Measurements from ENCODE around the gene SNTN.
"Not testable (repeated sequence)": the region's sequence is repeated elsewhere in the genome, so short reads cannot be mapped to it uniquely, and the experiment has no call there.

The SNTN gene

DNA sequence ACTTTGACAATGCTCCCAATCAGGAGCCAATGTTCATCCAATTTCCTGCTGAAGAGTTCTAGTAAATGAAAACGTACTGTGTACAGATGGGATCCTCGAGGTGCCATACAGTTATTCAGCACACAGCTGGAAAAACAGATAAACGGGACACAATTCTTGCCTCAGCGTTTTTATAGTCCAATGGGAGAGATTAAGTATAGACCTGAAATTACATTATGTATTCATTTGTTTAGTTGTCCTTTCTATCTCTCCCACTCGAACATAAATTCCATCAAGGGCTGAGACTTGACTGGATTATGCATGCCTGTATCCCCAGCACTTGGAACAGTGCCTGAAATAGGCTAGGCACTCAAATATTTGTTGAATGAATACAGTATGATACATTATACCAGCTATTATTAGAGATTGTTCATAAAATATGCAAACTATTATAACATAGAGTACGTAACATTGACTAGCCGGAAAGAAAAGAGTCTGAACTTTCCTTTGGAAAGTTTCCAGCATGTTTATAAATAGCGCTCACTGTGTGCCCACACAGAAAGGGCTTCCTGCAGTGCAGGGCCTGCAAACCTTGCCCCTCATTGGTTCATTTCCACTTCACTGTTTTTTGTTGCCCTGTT, 27.4 kb upstream of the SNTN start:
- TF ChIP-seq, protein P1, sequence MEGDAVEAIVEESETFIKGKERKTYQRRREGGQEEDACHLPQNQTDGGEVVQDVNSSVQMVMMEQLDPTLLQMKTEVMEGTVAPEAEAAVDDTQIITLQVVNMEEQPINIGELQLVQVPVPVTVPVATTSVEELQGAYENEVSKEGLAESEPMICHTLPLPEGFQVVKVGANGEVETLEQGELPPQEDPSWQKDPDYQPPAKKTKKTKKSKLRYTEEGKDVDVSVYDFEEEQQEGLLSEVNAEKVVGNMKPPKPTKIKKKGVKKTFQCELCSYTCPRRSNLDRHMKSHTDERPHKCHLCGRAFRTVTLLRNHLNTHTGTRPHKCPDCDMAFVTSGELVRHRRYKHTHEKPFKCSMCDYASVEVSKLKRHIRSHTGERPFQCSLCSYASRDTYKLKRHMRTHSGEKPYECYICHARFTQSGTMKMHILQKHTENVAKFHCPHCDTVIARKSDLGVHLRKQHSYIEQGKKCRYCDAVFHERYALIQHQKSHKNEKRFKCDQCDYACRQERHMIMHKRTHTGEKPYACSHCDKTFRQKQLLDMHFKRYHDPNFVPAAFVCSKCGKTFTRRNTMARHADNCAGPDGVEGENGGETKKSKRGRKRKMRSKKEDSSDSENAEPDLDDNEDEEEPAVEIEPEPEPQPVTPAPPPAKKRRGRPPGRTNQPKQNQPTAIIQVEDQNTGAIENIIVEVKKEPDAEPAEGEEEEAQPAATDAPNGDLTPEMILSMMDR (IDR thresholded peaks at IDR 0.05; ENCODE audit: low read depth, low read length): no peak
- DNase-seq (ENCODE audit: extremely low read depth, low read depth): peak; percentile 80

DNA sequence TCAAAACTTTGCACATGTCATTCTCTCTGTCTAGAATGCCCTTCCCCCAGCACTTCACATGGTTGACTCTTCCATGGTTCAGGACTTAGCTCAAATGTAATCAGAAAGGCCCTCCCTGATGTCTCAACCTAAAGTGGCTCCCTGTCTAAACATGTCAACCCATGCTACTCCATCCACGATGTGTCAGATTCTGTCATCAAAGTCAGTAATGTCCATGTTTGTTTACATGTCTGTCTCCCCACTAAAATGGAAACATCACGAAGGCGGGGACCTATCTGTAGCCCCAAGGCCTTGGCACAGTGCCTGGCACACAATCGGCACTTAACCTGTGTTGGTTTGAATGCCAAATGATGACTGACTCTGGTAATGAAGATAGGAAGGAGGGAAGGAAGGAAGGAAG, 20.8 kb upstream of the SNTN start:
- TF ChIP-seq, protein P1 (IDR thresholded peaks at IDR 0.05; ENCODE audit: low read depth, low read length): no peak
- DNase-seq (ENCODE audit: extremely low read depth, low read depth): no peak

DNA sequence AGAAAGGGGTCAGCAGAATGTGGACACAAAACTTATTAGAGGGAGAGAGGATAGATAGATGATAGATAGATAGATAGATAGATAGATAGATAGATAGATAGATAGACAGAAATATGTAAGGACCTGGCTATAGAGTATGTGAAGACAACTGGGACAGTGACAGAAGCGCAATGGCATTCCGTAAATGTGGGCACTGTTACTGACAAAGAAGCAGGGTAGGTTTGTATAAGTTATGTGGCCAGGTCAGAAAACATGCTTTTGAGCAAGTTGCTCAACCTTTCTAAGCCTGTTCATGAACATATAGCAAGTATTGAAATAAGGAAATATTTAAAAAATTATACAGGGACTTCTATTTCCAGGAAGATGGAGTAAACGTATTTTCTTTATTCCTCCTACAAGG, 17.3 kb upstream of the SNTN start:
- DNase-seq (ENCODE audit: extremely low read depth, low read depth): no peak
- TF ChIP-seq, protein P1 (IDR thresholded peaks at IDR 0.05; ENCODE audit: low read depth, low read length): no peak

DNA sequence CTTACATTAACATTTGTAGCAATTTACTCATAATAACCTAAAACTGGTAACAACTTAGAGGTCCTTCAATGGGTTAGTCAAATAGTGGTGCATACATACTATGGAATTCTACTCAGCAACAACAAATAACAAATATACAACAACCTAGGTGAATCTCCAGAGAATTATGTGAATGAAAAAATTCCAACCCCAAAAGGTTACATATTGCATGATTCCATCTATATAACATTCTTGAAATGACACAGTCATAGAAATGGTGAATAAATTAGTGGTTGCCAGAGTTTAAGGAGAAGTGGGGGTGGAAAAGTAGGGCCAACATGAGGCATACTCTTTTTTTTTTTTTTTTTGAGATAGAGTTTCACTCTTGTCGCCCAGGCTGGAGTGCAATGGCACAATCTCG, 12.7 kb upstream of the SNTN start:
- TF ChIP-seq, protein P1 (IDR thresholded peaks at IDR 0.05; ENCODE audit: low read depth, low read length): no peak
- no peak for DNase-seq (ENCODE audit: extremely low read depth, low read depth)

DNA sequence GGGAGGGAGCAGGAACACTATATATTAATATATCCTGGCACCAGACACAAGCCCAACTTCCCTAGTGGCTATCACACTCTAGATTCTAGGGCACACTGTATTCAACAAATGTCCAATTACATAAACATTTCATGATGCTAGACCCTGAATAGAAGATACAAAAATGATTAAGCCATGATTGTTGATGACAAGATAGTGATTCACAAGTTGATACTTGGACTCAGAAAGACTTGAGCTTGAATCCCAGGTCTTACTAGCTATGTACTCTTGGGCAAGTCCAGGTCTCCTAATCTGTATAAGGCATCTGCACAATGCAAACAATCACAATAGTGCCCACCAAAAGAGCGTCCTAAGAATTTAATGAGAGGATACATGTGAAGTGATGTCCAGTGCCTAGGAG, 10.0 kb upstream of the SNTN start:
- TF ChIP-seq, protein P1 (IDR thresholded peaks at IDR 0.05; ENCODE audit: low read depth, low read length): no peak

DNA sequence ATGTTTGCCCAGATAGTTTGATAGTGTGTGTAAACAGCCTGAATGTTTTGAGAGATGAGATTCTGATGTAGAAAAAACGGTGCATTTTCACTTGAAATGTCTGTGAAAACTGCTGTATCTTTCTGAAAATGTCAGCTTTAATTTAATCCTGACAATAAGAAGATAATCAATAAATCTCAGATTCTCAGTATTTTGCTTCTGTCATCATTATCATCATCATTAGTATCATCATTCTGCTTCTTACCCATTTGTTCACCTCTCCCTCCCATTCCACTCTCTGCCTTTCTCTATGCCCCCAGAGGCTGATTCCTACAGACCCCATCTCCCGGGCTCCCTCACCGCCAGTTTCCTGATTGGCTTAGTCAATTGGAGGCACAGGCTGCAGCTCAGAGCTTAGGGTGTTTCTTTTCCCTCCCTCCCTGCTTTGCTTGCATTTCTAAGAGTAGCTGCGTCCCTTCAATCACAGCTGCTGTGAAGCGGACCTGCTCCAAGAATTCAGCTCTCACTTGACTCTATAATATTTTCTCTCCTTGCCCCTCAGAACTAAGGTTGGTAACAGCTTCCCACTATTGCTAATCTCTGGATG, 8.2 kb upstream of the SNTN start:
- DNase-seq (ENCODE audit: extremely low read depth, low read depth): no peak
- TF ChIP-seq, protein P1 (IDR thresholded peaks at IDR 0.05; ENCODE audit: low read depth, low read length): no peak

More for the DNA sequence above, 10.0 kb upstream of the SNTN start:
- DNase-seq (ENCODE audit: extremely low read depth, low read depth): no peak

DNA sequence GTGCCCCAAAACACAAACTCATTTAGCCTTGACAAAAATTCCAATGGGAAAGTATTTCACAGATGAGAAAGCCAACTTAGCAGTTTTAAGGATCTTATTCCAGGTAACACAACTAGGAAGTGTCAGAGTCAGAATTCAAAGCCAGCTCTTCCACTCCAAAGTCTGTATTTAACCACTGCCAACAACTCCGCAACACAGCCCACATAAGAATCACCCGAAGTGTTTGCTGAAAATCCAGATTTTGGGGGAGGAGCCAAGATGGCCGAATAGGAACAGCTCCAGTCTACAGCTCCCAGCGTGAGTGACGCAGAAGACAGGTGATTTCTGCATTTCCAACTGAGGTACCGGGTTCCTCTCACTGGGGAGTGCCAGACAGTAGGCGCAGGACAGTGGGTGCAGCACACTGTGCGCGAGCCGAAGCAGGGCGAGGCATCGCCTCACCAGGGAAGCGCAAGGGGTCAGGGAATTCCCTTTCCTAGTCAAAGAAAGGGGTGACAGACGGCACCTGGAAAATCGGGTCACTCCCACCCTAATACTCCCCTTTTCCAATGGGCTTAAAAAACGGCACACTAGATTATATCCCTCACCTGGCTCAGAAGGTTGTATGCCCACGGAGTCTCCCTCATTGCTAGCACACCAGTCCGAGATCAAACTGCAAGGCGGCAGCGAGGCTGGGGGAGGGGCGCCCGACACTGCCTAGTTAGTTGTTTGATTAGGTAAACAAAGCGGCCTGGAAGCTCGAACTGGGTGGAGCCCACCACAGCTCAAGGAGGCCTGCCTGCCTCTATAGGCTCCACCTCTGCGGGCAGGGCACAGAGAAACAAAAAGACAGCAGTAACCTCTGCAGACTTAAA, 7.3 kb upstream of the SNTN start:
- DNase-seq (ENCODE audit: extremely low read depth, low read depth): not testable (repeated sequence)

Measured in AG09319 (cell line).